ENCODE measurements around the gene TBC1D4.
"Not testable (repeated sequence)": the region's sequence is repeated elsewhere in the genome, so short reads cannot be mapped to it uniquely, and the experiment has no call there.

Gene TBC1D4

DNA sequence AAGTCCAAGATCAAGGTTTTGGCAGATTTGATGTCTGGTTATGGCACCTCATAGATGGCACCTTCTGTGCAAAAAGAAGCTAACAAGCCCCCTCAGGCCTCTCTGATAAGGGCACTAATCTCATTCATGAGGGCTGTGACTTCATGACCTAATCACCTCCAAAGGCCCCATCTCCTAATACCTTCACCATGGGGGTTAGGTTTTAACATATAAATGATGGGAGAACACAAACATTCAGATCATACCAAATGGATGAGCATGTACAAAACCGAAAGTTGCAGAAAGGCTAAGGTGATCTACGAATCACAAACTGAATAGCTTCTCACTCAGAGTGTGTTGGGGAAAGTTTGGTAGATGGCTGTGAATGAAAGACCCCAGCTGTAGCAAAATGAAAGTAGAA, 217.4 kb downstream of the TBC1D4 start:
- DNase-seq (ENCODE audit: low read depth), result no peak

- peak; percentile 66 for DNase-seq (ENCODE audit: low read depth)
Measured at GRCh38 chr13:75263741-75264407, 218.1 kb downstream of the TBC1D4 start.

DNA sequence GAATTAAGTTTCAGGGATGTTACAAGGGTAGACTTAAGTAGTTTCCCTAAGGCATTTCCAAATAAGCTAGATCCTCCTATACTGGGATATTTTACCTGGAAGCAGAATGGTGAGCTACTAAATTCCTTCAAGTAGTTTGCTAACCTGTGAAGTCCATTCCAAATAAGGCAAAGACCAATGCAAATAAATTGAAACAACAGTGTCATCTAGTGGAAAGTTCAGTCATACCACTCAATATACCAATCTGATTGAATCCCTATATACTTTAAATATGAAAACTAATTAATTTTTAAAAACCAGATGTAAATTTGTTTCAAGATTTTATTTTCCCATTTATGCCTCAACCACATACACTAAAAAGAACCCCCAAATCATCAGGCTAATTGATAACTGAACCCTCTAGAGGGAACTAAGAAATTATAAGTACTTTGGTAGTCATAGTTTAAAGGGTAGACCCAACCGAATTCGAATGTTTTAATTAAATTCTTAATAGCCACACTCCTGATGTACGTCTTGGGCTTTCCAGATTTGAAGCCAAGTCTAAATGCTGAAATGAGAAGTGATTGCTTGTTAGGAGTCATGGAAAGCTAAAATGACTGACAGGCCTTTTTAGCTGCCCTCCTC, 223.7 kb downstream of the TBC1D4 start:
- peak; percentile 12 for DNase-seq (ENCODE audit: low read depth)

GRCh38 chr13:75256922-75257321, 225.0 kb downstream of the TBC1D4 start:
- no peak for DNase-seq (ENCODE audit: low read depth)

DNA sequence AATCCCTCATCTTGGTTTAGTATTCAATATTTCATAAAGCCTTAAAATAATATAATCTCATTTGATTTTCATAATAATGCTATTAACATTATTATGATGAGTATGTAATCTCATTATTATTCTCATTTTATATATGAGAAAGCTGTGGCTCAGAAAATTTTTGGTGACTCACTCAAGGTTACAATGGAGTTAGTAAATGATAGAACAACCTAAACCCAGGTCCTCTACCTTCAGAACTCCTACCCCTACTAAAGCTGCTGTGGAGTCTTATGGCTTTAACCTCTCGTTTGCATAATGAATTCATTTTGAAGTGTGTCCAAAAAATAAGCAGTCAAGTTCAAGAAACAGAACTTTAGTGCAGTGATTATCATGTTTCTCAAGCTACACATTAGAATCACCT, 226.3 kb downstream of the TBC1D4 start:
- no peak for DNase-seq (ENCODE audit: low read depth)

DNA sequence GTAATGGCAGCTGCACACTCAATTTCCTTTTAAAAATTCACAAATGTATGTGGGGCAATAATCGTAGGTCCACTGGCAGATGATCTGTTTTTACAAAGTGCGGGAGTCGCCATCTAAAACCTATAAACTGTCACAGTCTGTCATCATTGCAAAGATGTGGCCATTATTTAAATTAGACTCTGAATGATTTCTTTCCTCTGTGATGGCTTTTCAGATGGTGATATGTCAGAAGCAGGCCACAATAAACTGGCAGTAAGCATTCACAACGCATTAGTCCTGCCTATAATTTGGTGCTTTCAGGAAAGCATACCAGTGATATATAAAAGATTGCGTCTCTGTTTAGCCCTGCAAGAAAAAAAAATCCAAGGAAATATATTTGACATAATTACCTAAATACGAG, 226.8 kb downstream of the TBC1D4 start:
- DNase-seq (ENCODE audit: low read depth), result no peak

DNA sequence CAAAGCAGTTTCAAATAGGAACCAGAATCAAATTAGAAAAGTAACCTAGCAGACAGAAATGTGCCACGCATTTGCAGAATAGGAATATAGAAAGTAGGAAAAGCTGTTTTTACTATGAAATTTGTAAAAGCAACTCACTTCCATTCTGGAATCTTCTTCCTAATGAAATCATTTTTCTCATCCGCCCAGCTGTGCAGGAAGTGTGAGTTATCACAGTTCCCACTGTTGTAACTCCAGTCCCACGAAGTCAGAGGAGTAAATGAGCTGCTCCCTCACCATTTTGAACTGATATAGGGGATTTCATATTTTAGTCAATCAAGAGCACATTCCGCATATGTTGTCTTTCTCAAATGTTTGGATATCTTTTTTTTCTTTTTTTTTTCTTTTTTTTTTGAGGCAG, 230.8 kb downstream of the TBC1D4 start:
- DNase-seq (ENCODE audit: low read depth), result no peak

DNA sequence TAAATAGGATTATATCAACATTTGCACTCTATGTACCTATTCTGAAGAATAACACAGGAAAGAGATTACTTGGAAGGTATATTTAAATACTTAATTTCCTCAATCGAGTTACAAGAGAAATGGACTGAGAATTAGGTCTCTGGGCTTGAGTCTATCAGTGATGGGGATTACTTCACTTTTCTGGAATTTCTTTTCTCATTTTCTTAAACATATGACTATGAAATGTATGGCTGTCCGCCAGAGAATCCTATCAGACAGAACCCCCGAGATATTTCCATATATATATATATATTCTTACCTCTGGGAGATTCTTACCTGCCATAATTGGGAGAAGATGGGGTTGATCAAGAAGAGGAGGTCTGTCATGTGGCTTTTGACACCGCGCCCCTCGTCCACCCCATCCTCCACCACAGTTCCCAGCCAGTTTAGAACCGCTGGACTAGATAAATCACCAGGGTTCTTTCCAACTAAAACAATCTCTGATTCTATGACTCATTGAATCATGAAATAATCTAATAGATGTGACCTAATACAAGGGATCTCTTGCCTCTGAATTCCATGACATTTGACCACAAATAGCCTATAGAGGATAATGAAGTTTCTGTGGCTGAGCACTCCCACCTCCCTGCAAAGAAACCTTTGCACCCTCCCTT, 231.3 kb downstream of the TBC1D4 start:
- DNase-seq (ENCODE audit: low read depth), result no peak

DNA sequence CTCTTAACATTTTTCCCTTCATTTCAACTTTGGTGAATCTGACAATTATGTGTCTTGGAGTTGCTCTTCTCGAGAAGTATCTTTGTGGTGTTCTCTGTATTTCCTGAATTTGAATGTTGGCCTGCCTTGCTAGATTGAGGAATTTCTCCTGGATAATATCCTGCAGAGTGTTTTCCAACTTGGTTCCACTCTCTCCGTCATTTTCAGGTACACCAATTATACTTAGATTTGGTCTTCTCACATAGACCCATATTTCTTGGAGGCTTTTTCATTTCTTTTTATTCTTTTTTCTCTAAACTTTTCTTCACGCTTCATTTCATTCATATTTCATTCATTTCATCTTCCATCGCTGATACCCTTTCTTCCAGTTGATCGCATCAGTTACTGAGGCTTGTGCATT, 236.4 kb downstream of the TBC1D4 start:
- not testable (repeated sequence) for DNase-seq (ENCODE audit: low read depth)

DNA sequence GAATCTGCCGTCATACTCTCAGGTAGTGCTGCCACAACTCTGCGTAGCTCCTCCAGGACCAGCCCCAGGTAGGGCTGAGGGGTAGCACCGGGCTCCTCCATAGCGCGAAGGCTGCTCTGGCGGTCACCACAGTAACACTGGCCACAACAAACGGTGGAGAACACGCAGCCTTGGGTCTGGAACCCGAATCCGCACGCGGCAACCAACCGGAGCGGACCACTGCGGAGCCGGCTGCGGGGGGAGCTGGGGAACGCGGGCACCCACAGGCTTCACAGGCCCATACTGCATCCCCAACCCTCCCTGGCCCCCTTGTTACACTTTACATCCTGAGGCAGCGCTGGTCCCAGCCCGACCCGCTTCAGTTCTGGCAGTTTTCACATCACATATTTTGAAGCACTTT, 241.7 kb downstream of the TBC1D4 start:
- DNase-seq (ENCODE audit: low read depth), result not testable (repeated sequence)

DNA sequence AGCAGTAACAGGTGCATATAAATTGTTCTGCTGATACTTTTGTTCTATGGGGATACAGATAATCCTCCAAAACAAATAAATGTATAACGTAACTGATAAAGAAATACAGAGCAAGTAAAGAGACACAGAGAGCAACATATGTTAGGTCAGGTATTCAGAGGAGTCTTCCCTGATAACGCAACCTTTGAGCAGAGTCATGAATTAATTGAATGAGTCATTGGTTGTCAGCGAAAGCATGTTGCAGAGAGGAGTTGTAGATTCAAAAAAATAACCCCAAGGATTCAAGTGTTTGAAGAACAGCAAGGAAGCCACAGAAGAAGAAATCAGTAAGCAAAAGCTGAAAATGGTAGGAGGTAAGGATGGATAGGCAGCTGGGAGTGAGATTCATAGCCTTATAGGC, 245.2 kb downstream of the TBC1D4 start:
- DNase-seq (ENCODE audit: low read depth), result no peak

All from GM04503 (cell line).